ENCODE measurements around the gene SLCO3A1.
A peak's percentile ranks its signal among the peaks of the same experiment; 100 is the strongest.
"Not testable (repeated sequence)": the region's sequence is repeated elsewhere in the genome, so short reads cannot be mapped to it uniquely, and the experiment has no call there.

Gene SLCO3A1

GRCh38 chr15:92070251-92070650 lies 216.7 kb downstream of the SLCO3A1 start:
- DNase-seq (ENCODE audit: low read depth) = not testable (repeated sequence)

GRCh38 chr15:92071045-92071634 lies 217.6 kb downstream of the SLCO3A1 start:
- no peak for DNase-seq (ENCODE audit: low read depth)

GRCh38 chr15:92073044-92073785 lies 219.7 kb downstream of the SLCO3A1 start:
- no peak for DNase-seq (ENCODE audit: low read depth)

DNA sequence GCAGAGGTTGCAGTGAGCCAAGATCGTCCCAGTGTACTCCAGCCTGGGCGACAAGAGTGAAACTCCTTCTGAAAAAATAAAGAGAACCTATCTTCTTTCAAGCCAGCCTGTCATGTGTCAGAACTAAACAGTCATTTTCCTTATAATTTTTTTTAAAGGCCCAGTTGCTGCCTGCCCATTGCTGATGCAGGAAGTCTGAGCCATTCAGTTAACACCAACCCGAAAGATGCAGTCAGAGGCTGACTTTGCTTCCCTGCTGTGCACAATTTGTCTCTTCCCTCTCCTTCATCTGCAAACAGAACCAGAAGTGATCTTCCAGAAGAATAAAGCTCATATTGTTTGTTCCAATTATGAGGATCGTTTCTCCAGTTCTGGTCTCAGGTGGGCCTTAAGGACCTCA lies 220.6 kb downstream of the SLCO3A1 start:
- DNase-seq (ENCODE audit: low read depth) = no peak

GRCh38 chr15:92074646-92075045 lies 221.1 kb downstream of the SLCO3A1 start:
- DNase-seq (ENCODE audit: low read depth) = no peak

- DNase-seq (ENCODE audit: low read depth) = no peak
These were observed 222.3 kb downstream of the SLCO3A1 start for GRCh38 chr15:92075764-92076163.

GRCh38 chr15:92076541-92076940 lies 223.0 kb downstream of the SLCO3A1 start:
- DNase-seq (ENCODE audit: low read depth) = no peak

- DNase-seq (ENCODE audit: low read depth) = peak; percentile 18
These were observed 224.0 kb downstream of the SLCO3A1 start for GRCh38 chr15:92077353-92078085.

DNA sequence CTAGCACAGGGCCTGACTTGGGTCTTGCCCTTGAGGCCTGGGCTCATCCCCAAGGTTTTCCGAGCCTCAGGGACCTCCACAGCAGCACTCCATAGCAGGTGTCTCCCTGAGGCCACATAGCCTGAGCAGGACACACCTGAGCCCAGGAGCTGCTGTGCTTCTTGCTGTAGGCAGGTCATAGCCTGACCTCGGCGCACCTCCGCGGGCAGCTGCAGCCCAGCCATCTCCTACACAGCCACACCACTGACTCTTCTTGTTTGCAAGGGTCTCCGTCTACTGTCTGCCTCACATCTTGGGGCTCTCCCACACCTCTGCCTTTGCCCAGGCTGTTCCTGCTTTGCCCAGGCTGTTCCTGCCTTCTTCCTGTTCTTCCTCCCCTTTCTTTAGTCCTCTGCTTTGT lies 224.8 kb downstream of the SLCO3A1 start:
- DNase-seq (ENCODE audit: low read depth) = no peak

- DNase-seq (ENCODE audit: low read depth) = no peak
These were observed 225.5 kb downstream of the SLCO3A1 start for GRCh38 chr15:92079047-92079446.

DNA sequence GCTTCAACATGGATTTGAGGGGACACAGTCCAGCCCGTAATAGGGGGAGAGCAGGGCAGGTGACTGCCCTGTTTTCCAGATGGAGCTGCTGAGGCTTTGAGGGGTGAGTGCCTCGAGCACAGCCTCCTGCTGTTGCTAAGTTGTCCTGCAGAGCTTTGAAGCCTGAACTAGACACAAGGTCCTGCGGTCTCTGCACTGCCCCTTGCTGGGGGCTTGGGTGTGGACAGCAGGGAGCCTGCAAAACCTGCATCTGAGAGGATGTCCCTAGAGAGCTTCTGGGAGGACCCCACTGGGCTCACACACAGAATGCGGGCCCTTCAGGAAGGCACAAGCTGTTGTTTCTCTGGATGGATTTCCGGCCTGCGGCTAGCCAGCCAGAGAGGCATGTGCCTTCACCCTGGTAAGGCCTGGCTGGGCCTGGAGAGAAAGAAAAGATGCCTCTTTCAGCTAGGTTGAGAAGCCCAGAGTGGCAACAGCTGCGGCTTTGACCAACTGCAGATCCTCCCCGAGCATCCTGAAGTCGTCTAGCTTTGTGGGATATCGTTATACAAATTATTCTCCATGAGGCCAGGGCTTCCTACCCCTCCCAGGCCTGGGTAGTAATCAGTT lies 226.2 kb downstream of the SLCO3A1 start:
- no peak for DNase-seq (ENCODE audit: low read depth)

- no peak for DNase-seq (ENCODE audit: low read depth)
These were observed 228.7 kb downstream of the SLCO3A1 start for GRCh38 chr15:92082006-92082843.

DNA sequence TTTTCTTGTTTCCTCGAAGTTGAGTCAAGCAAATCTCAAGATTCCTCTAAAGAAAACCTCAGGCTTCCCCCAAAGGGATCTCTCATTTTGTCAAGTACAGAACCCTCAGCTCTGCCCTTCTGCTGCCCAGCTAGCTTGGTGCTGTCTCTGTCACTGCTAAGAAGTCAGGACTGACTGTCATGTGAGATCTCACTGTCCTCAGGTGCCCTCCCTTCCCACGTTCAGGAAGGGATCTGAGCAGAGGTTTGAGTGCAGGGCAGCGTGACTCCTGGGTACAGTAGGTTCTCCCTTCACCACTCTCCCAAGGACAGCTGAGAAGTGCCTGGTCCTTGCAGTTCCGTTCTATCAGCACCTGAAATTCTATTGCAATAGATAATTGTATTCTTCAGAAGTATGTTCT lies 229.7 kb downstream of the SLCO3A1 start:
- DNase-seq (ENCODE audit: low read depth) = no peak

- no peak for DNase-seq (ENCODE audit: low read depth)
These were observed 233.7 kb downstream of the SLCO3A1 start for GRCh38 chr15:92087211-92087610.

GRCh38 chr15:92091155-92091734 lies 237.7 kb downstream of the SLCO3A1 start:
- no peak for DNase-seq (ENCODE audit: low read depth)

DNA sequence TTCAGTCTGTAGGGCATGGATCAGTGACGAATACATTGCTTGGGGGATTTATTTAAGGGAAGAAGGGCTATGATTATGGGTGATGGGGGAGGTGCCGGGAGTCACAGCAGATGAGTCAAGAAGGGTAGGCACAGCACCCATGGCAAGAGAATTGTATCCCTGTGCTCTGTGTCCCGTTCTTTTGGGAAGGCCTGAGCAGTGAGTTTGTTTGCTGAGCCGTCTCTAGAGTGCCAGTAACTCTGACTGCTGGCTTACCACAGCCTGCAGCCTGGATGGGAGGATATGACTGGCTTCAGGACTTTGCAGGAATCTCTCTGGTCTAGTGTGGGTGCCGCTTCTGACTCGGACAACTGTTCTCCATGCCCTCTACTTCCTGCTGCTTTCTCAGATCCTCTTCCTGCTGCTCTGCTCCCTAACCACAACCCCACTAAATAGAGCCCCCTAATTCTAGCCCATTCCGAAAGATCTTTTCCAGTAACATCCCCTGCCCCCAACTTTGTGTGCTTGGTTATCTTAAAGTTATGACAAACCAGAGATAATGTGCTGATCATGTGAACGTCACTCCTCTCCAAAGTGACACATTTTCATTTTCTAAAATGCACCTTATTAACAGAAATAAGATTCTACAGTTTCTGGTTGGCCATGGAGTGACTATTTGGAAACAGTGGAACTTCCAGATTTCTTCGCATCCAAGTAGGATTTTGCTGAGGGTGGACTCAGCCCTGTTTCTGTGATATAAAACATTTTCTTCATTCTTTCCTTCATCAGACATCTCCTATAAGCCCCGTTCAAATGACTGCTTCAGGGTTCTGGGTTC lies 239.0 kb downstream of the SLCO3A1 start:
- no peak for DNase-seq (ENCODE audit: low read depth)

GRCh38 chr15:92095693-92096092 lies 242.2 kb downstream of the SLCO3A1 start:
- DNase-seq (ENCODE audit: low read depth) = peak; percentile 13

GRCh38 chr15:92097474-92098178 lies 244.1 kb downstream of the SLCO3A1 start:
- DNase-seq (ENCODE audit: low read depth) = peak; percentile 23

DNA sequence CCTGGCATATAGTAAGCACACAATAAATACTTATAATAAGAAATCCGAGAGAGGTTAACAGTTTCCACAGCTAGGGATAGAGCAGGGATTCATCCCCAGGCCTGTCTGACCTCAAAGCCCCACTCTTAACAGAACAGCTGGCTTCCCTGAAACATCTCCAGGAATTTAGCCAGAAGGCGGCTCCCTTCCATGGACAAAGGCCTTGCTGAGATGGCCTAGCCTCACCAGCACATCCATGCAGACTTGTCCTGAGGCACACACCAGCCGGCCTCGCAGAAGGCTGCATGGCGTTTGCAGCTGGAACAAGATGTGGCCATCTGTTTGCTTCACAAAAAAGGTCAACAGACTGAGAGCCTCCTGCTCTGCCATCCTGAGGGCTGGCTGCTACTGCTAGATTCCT lies 245.4 kb downstream of the SLCO3A1 start:
- no peak for DNase-seq (ENCODE audit: low read depth)

GRCh38 chr15:92100301-92100700 lies 246.8 kb downstream of the SLCO3A1 start:
- no peak for DNase-seq (ENCODE audit: low read depth)
